HepG2 (cell line): Measurements from ENCODE around the gene KRT79.

ENCODE experiments used
- PRPF4 ChIP-seq: fragments of 200-400 bp; formaldehyde crosslinking; IDR thresholded peaks from 2 replicates; pipeline ENCODE4 v1.6.1; 2016; ENCODE audit warnings: low read length, low read depth; ENCODE audit not compliant: poor library complexity, severe bottlenecking
- SRF ChIP-seq: IDR thresholded peaks from 2 replicates; pipeline ENCODE4 v1.6.1; 2011; ENCODE audit warnings: mild to moderate bottlenecking, low read depth, low read length, moderate library complexity

GRCh38 chr12:52796429-52796794, 37.7 kb downstream of the KRT79 start:
- TF ChIP-seq PRPF4 (no peak), SRF (no peak)
